Hematopoietic multipotent progenitor cell (in vitro differentiated cells): Measurements from ENCODE around the gene LRRC4C. TPM values are rescaled to one million over a fixed set of nuclear protein-coding genes. Genes with fewer than 3 reads are reported as not detected.
"Not testable (repeated sequence)": the region's sequence is repeated elsewhere in the genome, so short reads cannot be mapped to it uniquely, and the experiment has no call there.

Experiments
- DNase-seq, 3 donors: peaks; one replicate each; pipeline ENCODE4 v3.0.0-alpha.2; 2011 to 2015; ENCODE audit warnings: low read depth in 2 of 3, low spot score in 2 of 3
- total RNA-seq: library from RNA; depleted of rRNA; stranded (reverse); fragments of >200 nt; gene quantifications from one replicate; pipeline ENCODE4 v1.2.3, GENCODE V29; 2012

The LRRC4C gene
- total RNA-seq, 1 donor, result 1.9 TPM

GRCh38 chr11:41042688-41043087 lies 416.8 kb downstream of the LRRC4C start:
- DNase-seq, result no peak

GRCh38 chr11:41040474-41040873 lies 419.0 kb downstream of the LRRC4C start:
- no peak for DNase-seq

GRCh38 chr11:41039592-41039991 lies 419.9 kb downstream of the LRRC4C start:
- DNase-seq, result no peak

- DNase-seq, result no peak
These were observed 427.8 kb downstream of the LRRC4C start for GRCh38 chr11:41031551-41032060.

GRCh38 chr11:41020259-41020658 lies 439.2 kb downstream of the LRRC4C start:
- DNase-seq, result no peak

GRCh38 chr11:41019666-41020065 lies 439.8 kb downstream of the LRRC4C start:
- not testable (repeated sequence) for DNase-seq

- DNase-seq, result no peak
These were observed 441.2 kb downstream of the LRRC4C start for GRCh38 chr11:41018224-41018623.

- no peak for DNase-seq
These were observed 448.9 kb downstream of the LRRC4C start for GRCh38 chr11:41010361-41011050.

- DNase-seq, result no peak
These were observed 453.5 kb downstream of the LRRC4C start for GRCh38 chr11:41005986-41006385.

GRCh38 chr11:41003339-41004282 lies 455.8 kb downstream of the LRRC4C start:
- no peak for DNase-seq

- no peak for DNase-seq
These were observed 460.5 kb downstream of the LRRC4C start for GRCh38 chr11:40998920-40999319.

- no peak for DNase-seq
These were observed 471.5 kb downstream of the LRRC4C start for GRCh38 chr11:40987776-40988435.

GRCh38 chr11:40986320-40986719 lies 473.1 kb downstream of the LRRC4C start:
- no peak for DNase-seq

- no peak for DNase-seq
These were observed 484.4 kb downstream of the LRRC4C start for GRCh38 chr11:40975076-40975475.

GRCh38 chr11:40974186-40974795 lies 485.2 kb downstream of the LRRC4C start:
- DNase-seq, result no peak

- no peak for DNase-seq
These were observed 500.7 kb downstream of the LRRC4C start for GRCh38 chr11:40958707-40959106.

GRCh38 chr11:40952479-40952878 lies 507.0 kb downstream of the LRRC4C start:
- DNase-seq, result no peak

- no peak for DNase-seq
These were observed 521.5 kb downstream of the LRRC4C start for GRCh38 chr11:40938002-40938401.

- DNase-seq, result no peak
These were observed 534.5 kb downstream of the LRRC4C start for GRCh38 chr11:40924915-40925314.

GRCh38 chr11:40921246-40921645 lies 538.2 kb downstream of the LRRC4C start:
- DNase-seq, result no peak

- not testable (repeated sequence) for DNase-seq
These were observed 548.7 kb downstream of the LRRC4C start for GRCh38 chr11:40910774-40911173.
